GM12878 (cell line): ENCODE measurements around the gene NOXA1. TPM values are rescaled to one million over a fixed set of nuclear protein-coding genes. Genes with fewer than 3 reads are reported as not detected.

ENCODE experiments used
- ATAC-seq: fragments of 200-7000 bp; cut with Tn5 transposase; 3 replicates; pipeline ENCODE4 v1.9.1; 2020; ENCODE audit warnings: mild to moderate bottlenecking, moderate library complexity
- BruUV-seq: library from RNA; stranded (reverse); fragments of 400-500 nt; replicated peaks from 2 replicates; lab custom pipeline; 2021; lab: Mats Ljungman, UMichigan
- CTCF ChIA-PET: fragments of 300-600 bp; sonication (Branson Sonifier 250); formaldehyde crosslinking; extraction: SDS; loops from one replicate; lab custom pipeline; 2021; ENCODE audit warnings: inconsistent platforms; lab: Yijun Ruan, JAX
- POLR2A ChIA-PET: fragments of 350-600 bp; formaldehyde crosslinking; extraction: SDS; loops from one replicate; lab custom pipeline; 2021; ENCODE audit warnings: inconsistent platforms; lab: Charles Lee
- RAD21 ChIA-PET: fragments of 300-600 bp; sonication (Branson Sonifier 250); formaldehyde crosslinking; loops from one replicate; lab custom pipeline; 2023; ENCODE audit warnings: antibody characterized with exemption; ENCODE audit not compliant: unreplicated experiment; lab: Charles Lee
- SMC1A ChIA-PET: fragments of 300-600 bp; sonication (Branson Sonifier 250); formaldehyde crosslinking; loops from one replicate; lab custom pipeline; 2023; ENCODE audit not compliant: unreplicated experiment, uncharacterized antibody; lab: Charles Lee
- DNase-seq: peaks from one replicate; pipeline ENCODE4 v3.0.0-alpha.2; 2011; ENCODE audit warnings: low read depth, low spot score
- FAIRE-seq: peaks from 3 replicates; lab custom pipeline; 2011; peaks lifted over from hg19 to GRCh38; lab: Jason Lieb, UNC
- H2AFZ ChIP-seq: 2 replicates; pipeline ENCODE4 v1.6.0; 2011; ENCODE audit warnings: low read depth, low read length, control low read depth; ENCODE audit not compliant: control insufficient read depth
- H3K27ac ChIP-seq: 2 replicates; pipeline ENCODE4 v1.5.1; 2011; ENCODE audit warnings: control low read depth; ENCODE audit not compliant: control insufficient read depth, insufficient read depth
- H3K27me3 ChIP-seq, 2 experiments: replicated peaks in 1 of 2; 2 replicates each; pipeline versions ENCODE4 v1.6.0 to v1.6.1; 2011; ENCODE audit warnings: low read length in 1 of 2; ENCODE audit not compliant: control insufficient read depth in 2 of 2, insufficient read depth in 2 of 2
- H3K36me3 ChIP-seq, 2 experiments: 2 replicates each; pipeline ENCODE4 v1.5.1; 2011; ENCODE audit warnings: low read length in 1 of 2; ENCODE audit not compliant: control insufficient read depth in 2 of 2, insufficient read depth in 2 of 2
- H3K4me1 ChIP-seq: 2 replicates; pipeline ENCODE4 v1.6.1; 2011; ENCODE audit warnings: mild to moderate bottlenecking, low read length, moderate library complexity, mixed read lengths; ENCODE audit not compliant: control insufficient read depth, insufficient read depth
- H3K4me2 ChIP-seq: 2 replicates; pipeline ENCODE4 v1.6.0; 2011; ENCODE audit warnings: control low read depth; ENCODE audit not compliant: control insufficient read depth, insufficient read depth
- H3K4me3 ChIP-seq: fragments of 200-600 bp; sonication (generic); 2 replicates; pipeline ENCODE4 v1.5.1; 2016
- H3K79me2 ChIP-seq: 2 replicates; pipeline ENCODE4 v1.6.0; 2011; ENCODE audit warnings: low read length; ENCODE audit not compliant: control insufficient read depth, insufficient read depth
- H3K9ac ChIP-seq: 2 replicates; pipeline ENCODE4 v1.8.0; 2011; ENCODE audit warnings: low read length, control low read depth, mixed read lengths; ENCODE audit not compliant: control insufficient read depth, insufficient read depth
- H3K9me3 ChIP-seq: replicated peaks from 3 replicates; pipeline ENCODE4 v1.5.1; 2011; ENCODE audit warnings: mild to moderate bottlenecking, low read length; ENCODE audit not compliant: control insufficient read depth, insufficient read depth
- H4K20me1 ChIP-seq: 2 replicates; pipeline ENCODE4 v1.6.0; 2011; ENCODE audit not compliant: control insufficient read depth, insufficient read depth
- BHLHE40 ChIP-seq, 2 experiments: fragments of 450-650 bp in 1 of 2; IDR thresholded peaks; 2 replicates each; pipeline ENCODE4 v1.6.1; 2011 to 2017; ENCODE audit warnings: low read depth in 2 of 2, borderline replicate concordance in 1 of 2, improper control_type of control experiment in 1 of 2, low read length in 1 of 2, mild to moderate bottlenecking in 1 of 2
- BMI1 ChIP-seq: fragments of 450-650 bp; IDR thresholded peaks from 2 replicates; pipeline ENCODE4 v1.6.1; 2016; ENCODE audit warnings: mild to moderate bottlenecking, moderate library complexity, borderline replicate concordance
- BRCA1 ChIP-seq: IDR thresholded peaks from 2 replicates; pipeline ENCODE4 v1.6.1; 2011; ENCODE audit warnings: low read depth, low read length, improper control_type of control experiment
- EED ChIP-seq: sonication (generic); IDR thresholded peaks from 2 replicates; pipeline ENCODE4 v1.6.1; 2016; ENCODE audit warnings: antibody characterized with exemption, low read depth
- FOS ChIP-seq: IDR thresholded peaks from 3 replicates; pipeline ENCODE4 v1.6.1; 2011; ENCODE audit warnings: borderline replicate concordance; ENCODE audit not compliant: insufficient read length; ENCODE audit errors: extremely low read depth
- MLLT1 ChIP-seq: fragments of 450-650 bp; IDR thresholded peaks from 2 replicates; pipeline ENCODE4 v1.6.1; 2016; ENCODE audit warnings: mild to moderate bottlenecking
- MTA3 ChIP-seq: IDR thresholded peaks from 2 replicates; pipeline ENCODE4 v1.6.1; 2012; ENCODE audit warnings: low read length, inconsistent platforms, borderline replicate concordance
- NBN ChIP-seq: fragments of 450-650 bp; IDR thresholded peaks from 2 replicates; pipeline ENCODE4 v1.6.1; 2016
- NFIC ChIP-seq: IDR thresholded peaks from 2 replicates; pipeline ENCODE4 v1.6.1; 2012; ENCODE audit warnings: low read depth, mild to moderate bottlenecking, inconsistent platforms, low read length, moderate library complexity
- NFXL1 ChIP-seq: fragments of 450-650 bp; IDR thresholded peaks from 2 replicates; pipeline ENCODE4 v1.6.1; 2017; ENCODE audit warnings: antibody characterized with exemption, mild to moderate bottlenecking, borderline replicate concordance
- NR2F1 ChIP-seq: fragments of 450-650 bp; conservative IDR thresholded peaks from 2 replicates; pipeline ENCODE4 v1.6.1; 2017; ENCODE audit warnings: mild to moderate bottlenecking
- POLR2AphosphoS5 ChIP-seq: IDR thresholded peaks from 2 replicates; pipeline ENCODE4 v1.6.1; 2011; ENCODE audit warnings: mild to moderate bottlenecking, low read length, inconsistent platforms
- SKIL ChIP-seq: fragments of 450-650 bp; IDR thresholded peaks from 2 replicates; pipeline ENCODE4 v1.6.1; 2017; ENCODE audit warnings: mild to moderate bottlenecking, low read depth, inconsistent platforms; ENCODE audit not compliant: poor library complexity, severe bottlenecking
- TAF1 ChIP-seq: IDR thresholded peaks from 2 replicates; pipeline ENCODE4 v1.6.1; 2011; ENCODE audit warnings: mild to moderate bottlenecking, low read depth, low read length, borderline replicate concordance
- TCF7 ChIP-seq: IDR thresholded peaks from 2 replicates; pipeline ENCODE4 v1.6.1; 2014; ENCODE audit warnings: antibody characterized with exemption, borderline replicate concordance
- WGBS: methylation state at CpG from one replicate; pipeline ENCODE4 v1.1.6; 2016; ENCODE audit warnings: low lambda C conversion rate; ENCODE audit not compliant: insufficient replicate concordance, insufficient coverage; ENCODE audit errors: missing lambda C conversion rate; 5-methylcytosine and 5-hydroxymethylcytosine counted together
- in situ Hi-C: fragments of 300-500 bp; cut with MboI; formaldehyde crosslinking; loops from 9 replicates; pipeline ENCODE4 v1.14.3; 2018; ENCODE audit warnings: mixed read lengths
- intact Hi-C: fragments of 100-400 bp; cut with micrococcal nuclease; formaldehyde crosslinking; loops from one replicate; pipeline ENCODE4 v1.14.2; 2022; ENCODE audit not compliant: unreplicated experiment
- polyA plus RNA-seq, 11 experiments: library from polyadenylated mRNA; depleted of rRNA in 4 of 11; unstranded in 6 of 11; stranded (reverse) in 5 of 11; fragments of >200 nt; fragmentation: Nextera tagmentation in 4 of 11; fragmentation: Illumina TruSeq in 1 of 11; extraction: Ambion mirVana in 4 of 11; extraction: Trizol in 1 of 11; gene quantifications; 1 replicate in 1 of 11; 2 replicates in 10 of 11; pipeline versions ENCODE4 v1.2.1 to v1.2.3, GENCODE V29; 2011 to 2016; ENCODE audit warnings: inconsistent platforms in 2 of 11, missing spikeins in 2 of 11, low read depth in 1 of 11
- total RNA-seq, 4 experiments: library from RNA; depleted of rRNA in 3 of 4; stranded (reverse); fragments of >200 nt in 3 of 4; fragmentation: Illumina TruSeq in 1 of 4; extraction: Trizol in 1 of 4; gene quantifications; 2 replicates each; pipeline versions ENCODE4 v1.2.1 to v1.2.3, GENCODE V29; 2013 to 2021
- TF ChIP-seq, protein P1 (sequence below): fragments of 450-650 bp; formaldehyde crosslinking; IDR thresholded peaks from 2 replicates; pipeline ENCODE4 v1.4.0; 2022; ENCODE audit warnings: mild to moderate bottlenecking, moderate library complexity
- TF ChIP-seq, protein P2 (sequence below): fragments of 450-650 bp; IDR thresholded peaks from 2 replicates; pipeline ENCODE4 v1.6.1; 2017; ENCODE audit warnings: low read depth, mild to moderate bottlenecking, moderate library complexity

The NOXA1 gene
- total and polyA plus RNA-seq, 10 of the 15 experiments (the other 5 are each of a cell fraction or from before 2014, with no cell fraction given) = 0.08 to 0.20 TPM; not detected in 8

- no peaks in the 10 kb centered on the region for H4K20me1 ChIP-seq
- no peak for FAIRE-seq
- H3K4me3 ChIP-seq = no peak overlapping the region
- intact Hi-C loops = no loop called here
- H3K9me3 ChIP-seq = no peaks in the 10 kb centered on the region
- POLR2A ChIA-PET = no interaction called here
- H3K79me2 ChIP-seq = peaks cover 11% of the 10 kb centered on the region
- no peaks in the 10 kb centered on the region for H3K27me3 ChIP-seq
- BruUV-seq = no TSS peak
- in situ Hi-C loops = no loop called here
- H3K27ac ChIP-seq = no peak overlapping the region
- H2AFZ ChIP-seq = no peak overlapping the region
- no peak overlapping the region for H3K9ac ChIP-seq
- no peak for DNase-seq
- CTCF ChIA-PET = no interaction called here
- no peak overlapping the region for H3K4me2 ChIP-seq
- SMC1A ChIA-PET = no interaction called here
- no peak for ATAC-seq
- WGBS = 96% methylated on average over 20 of the region's 23 CpGs
- RAD21 ChIA-PET = no interaction called here
- no peaks in the 10 kb centered on the region for H3K36me3 ChIP-seq
- H3K4me1 ChIP-seq = peaks cover 17% of the 10 kb centered on the region
- TF ChIP-seq BHLHE40 (IDR thresholded peaks at IDR 0.05; ENCODE audit: borderline replicate concordance in 1 of 2, low read depth in 2 of 2, low read length in 1 of 2) (no peak), EED (no peak), SKIL (no peak), TCF7 (no peak), MTA3 (no peak), BRCA1 (no peak), NR2F1 (no peak), BMI1 (no peak), POLR2AphosphoS5 (no peak), TAF1 (no peak), FOS (no peak), NFIC (no peak), NFXL1 (no peak), NBN (no peak), MLLT1 (no peak)
- TF ChIP-seq, protein P1, sequence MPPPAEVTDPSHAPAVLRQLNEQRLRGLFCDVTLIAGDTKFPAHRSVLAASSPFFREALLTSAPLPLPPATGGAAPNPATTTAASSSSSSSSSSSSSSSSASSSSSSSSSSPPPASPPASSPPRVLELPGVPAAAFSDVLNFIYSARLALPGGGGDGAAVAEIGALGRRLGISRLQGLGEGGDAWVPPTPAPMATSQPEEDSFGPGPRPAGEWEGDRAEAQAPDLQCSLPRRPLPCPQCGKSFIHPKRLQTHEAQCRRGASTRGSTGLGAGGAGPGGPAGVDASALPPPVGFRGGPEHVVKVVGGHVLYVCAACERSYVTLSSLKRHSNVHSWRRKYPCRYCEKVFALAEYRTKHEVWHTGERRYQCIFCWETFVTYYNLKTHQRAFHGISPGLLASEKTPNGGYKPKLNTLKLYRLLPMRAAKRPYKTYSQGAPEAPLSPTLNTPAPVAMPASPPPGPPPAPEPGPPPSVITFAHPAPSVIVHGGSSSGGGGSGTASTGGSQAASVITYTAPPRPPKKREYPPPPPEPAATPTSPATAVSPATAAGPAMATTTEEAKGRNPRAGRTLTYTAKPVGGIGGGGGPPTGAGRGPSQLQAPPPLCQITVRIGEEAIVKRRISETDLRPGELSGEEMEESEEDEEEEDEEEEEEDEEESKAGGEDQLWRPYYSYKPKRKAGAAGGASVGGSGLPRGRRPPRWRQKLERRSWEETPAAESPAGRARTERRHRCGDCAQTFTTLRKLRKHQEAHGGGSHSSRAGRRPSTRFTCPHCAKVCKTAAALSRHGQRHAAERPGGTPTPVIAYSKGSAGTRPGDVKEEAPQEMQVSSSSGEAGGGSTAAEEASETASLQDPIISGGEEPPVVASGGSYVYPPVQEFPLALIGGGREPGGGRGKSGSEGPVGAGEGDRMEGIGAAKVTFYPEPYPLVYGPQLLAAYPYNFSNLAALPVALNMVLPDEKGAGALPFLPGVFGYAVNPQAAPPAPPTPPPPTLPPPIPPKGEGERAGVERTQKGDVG (CRISPR knock-in tag) = no peak
- TF ChIP-seq, protein P2, sequence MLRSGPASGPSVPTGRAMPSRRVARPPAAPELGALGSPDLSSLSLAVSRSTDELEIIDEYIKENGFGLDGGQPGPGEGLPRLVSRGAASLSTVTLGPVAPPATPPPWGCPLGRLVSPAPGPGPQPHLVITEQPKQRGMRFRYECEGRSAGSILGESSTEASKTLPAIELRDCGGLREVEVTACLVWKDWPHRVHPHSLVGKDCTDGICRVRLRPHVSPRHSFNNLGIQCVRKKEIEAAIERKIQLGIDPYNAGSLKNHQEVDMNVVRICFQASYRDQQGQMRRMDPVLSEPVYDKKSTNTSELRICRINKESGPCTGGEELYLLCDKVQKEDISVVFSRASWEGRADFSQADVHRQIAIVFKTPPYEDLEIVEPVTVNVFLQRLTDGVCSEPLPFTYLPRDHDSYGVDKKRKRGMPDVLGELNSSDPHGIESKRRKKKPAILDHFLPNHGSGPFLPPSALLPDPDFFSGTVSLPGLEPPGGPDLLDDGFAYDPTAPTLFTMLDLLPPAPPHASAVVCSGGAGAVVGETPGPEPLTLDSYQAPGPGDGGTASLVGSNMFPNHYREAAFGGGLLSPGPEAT = no peak
Observed at GRCh38 chr9:137416006-137416562, 7.1 kb upstream of the NOXA1 start.
